Stimulated activated naive CD8-positive, alpha-beta T cell treated with anti-CD3 and anti-CD28 coated beads, Interleukin-15, Interleukin-2, amounts not matched to agents 100 U/mL and 50 U/mL, for 24 hours (primary cell): ENCODE measurements around the gene HSD17B12.
A peak's percentile ranks its signal among the peaks of the same experiment; 100 is the strongest.
"Not testable (repeated sequence)": the region's sequence is repeated elsewhere in the genome, so short reads cannot be mapped to it uniquely, and the experiment has no call there.

Source experiments
- ATAC-seq: fragments of 150-1000 bp; cut with Tn5 transposase; one replicate; pipeline ENCODE4 v1.10.0; 2021
- DNase-seq: peaks from one replicate; pipeline ENCODE4 v3.0.0; 2021

The HSD17B12 gene

GRCh38 chr11:43680521-43681400, at the start of gene HSD17B12:
TSS of gene HSD17B12 (plus strand) at chr11:43680738. CDS start at chr11:43680828, 90 bp downstream.
- ATAC-seq (peak; percentile 99), DNase-seq (peak; percentile 99)

GRCh38 chr11:43631732-43632131, 48.8 kb upstream of the HSD17B12 start:
- no peak for DNase-seq
- ATAC-seq: no peak

GRCh38 chr11:43632181-43632580, 48.4 kb upstream of the HSD17B12 start:
- ATAC-seq: no peak
- DNase-seq: no peak

- DNase-seq (no peak), ATAC-seq (no peak)
These were observed 41.8 kb upstream of the HSD17B12 start for GRCh38 chr11:43638717-43639116.

- ATAC-seq (no peak), DNase-seq (no peak)
These were observed 41.3 kb upstream of the HSD17B12 start for GRCh38 chr11:43639224-43639623.

GRCh38 chr11:43639920-43640319, 40.6 kb upstream of the HSD17B12 start:
- no peak for ATAC-seq
- no peak for DNase-seq

GRCh38 chr11:43643898-43644620, 36.5 kb upstream of the HSD17B12 start:
- DNase-seq: peak; percentile 89
- peak; percentile 100 for ATAC-seq

GRCh38 chr11:43644621-43645299, 35.8 kb upstream of the HSD17B12 start:
- ATAC-seq (no peak), DNase-seq (peak; percentile 4)

GRCh38 chr11:43646767-43647166, 33.8 kb upstream of the HSD17B12 start:
- ATAC-seq (no peak), DNase-seq (no peak)

GRCh38 chr11:43648888-43649287, 31.6 kb upstream of the HSD17B12 start:
- ATAC-seq (no peak), DNase-seq (no peak)

- ATAC-seq: no peak
These were observed 31.0 kb upstream of the HSD17B12 start for GRCh38 chr11:43649501-43649900.

GRCh38 chr11:43649921-43650320, 30.6 kb upstream of the HSD17B12 start:
- ATAC-seq (no peak), DNase-seq (no peak)

More at GRCh38 chr11:43649501-43649900, 31.0 kb upstream of the HSD17B12 start:
- no peak for DNase-seq

GRCh38 chr11:43663018-43663417, 17.5 kb upstream of the HSD17B12 start:
- ATAC-seq, DNase-seq: not testable (repeated sequence)

- no peak for DNase-seq
- ATAC-seq: no peak
These were observed 16.2 kb upstream of the HSD17B12 start for GRCh38 chr11:43664295-43664694.

GRCh38 chr11:43671284-43671683, 9.3 kb upstream of the HSD17B12 start:
- not testable (repeated sequence) for DNase-seq, ATAC-seq

GRCh38 chr11:43674560-43674959, 6.0 kb upstream of the HSD17B12 start:
- DNase-seq: no peak
- ATAC-seq: no peak

GRCh38 chr11:43676933-43677332, 3.6 kb upstream of the HSD17B12 start:
- ATAC-seq (no peak), DNase-seq (no peak)

GRCh38 chr11:43681401-43681942, 934 bp downstream of the HSD17B12 start:
- DNase-seq: no peak
- ATAC-seq: no peak

GRCh38 chr11:43682081-43682480, 1.5 kb downstream of the HSD17B12 start:
- not testable (repeated sequence) for DNase-seq, ATAC-seq

- no peak for ATAC-seq
- no peak for DNase-seq
These were observed 4.9 kb downstream of the HSD17B12 start for GRCh38 chr11:43685440-43685839.

- ATAC-seq: no peak
- DNase-seq: no peak
These were observed 5.7 kb downstream of the HSD17B12 start for GRCh38 chr11:43686207-43686606.

- DNase-seq (no peak), ATAC-seq (no peak)
These were observed 6.7 kb downstream of the HSD17B12 start for GRCh38 chr11:43687120-43687791.
